K562 (cell line): Measurements from ENCODE around the gene PARD3B.

Source experiments
- BDP1 ChIP-seq: IDR thresholded peaks from 3 replicates; pipeline ENCODE4 v1.6.1; 2011; ENCODE audit not compliant: insufficient read length, insufficient read depth
- MEF2A ChIP-seq: IDR thresholded peaks from 2 replicates; pipeline ENCODE4 v1.6.1; 2011; ENCODE audit warnings: low read depth, mild to moderate bottlenecking, low read length, moderate library complexity; ENCODE audit not compliant: control insufficient read depth
- SMAD2 ChIP-seq: fragments of 150-350 bp; IDR thresholded peaks from 2 replicates; pipeline ENCODE4 v1.6.1; 2014; ENCODE audit warnings: low read depth, mild to moderate bottlenecking, low read length
- SMC3 ChIP-seq: conservative IDR thresholded peaks from 2 replicates; pipeline ENCODE4 v1.6.1; 2011; ENCODE audit warnings: low read depth, low read length, improper control_type of control experiment; ENCODE audit not compliant: insufficient read depth
- SP1 ChIP-seq: sonication (generic); formaldehyde crosslinking; IDR thresholded peaks from 2 replicates; pipeline ENCODE4 v1.8.1; 2022; ENCODE audit warnings: mild to moderate bottlenecking, missing genetic modification reagents
- TCF7 ChIP-seq: sonication (generic); IDR thresholded peaks from 2 replicates; pipeline ENCODE4 v1.6.1; 2016; ENCODE audit warnings: antibody characterized with exemption, borderline replicate concordance
- TF ChIP-seq, protein P1 (sequence below): fragments of 450-650 bp; formaldehyde crosslinking; conservative IDR thresholded peaks from 2 replicates; pipeline ENCODE4 v1.4.0; 2022; ENCODE audit warnings: mild to moderate bottlenecking, missing genetic modification characterization
- TF ChIP-seq, protein P2 (sequence below): fragments of 450-650 bp; IDR thresholded peaks from 2 replicates; pipeline ENCODE4 v1.6.1; 2017; ENCODE audit warnings: mild to moderate bottlenecking, moderate library complexity
- TF ChIP-seq, protein P3 (sequence below): sonication (generic); formaldehyde crosslinking; IDR thresholded peaks from 2 replicates; pipeline ENCODE4 v1.9.0; 2022; ENCODE audit warnings: mild to moderate bottlenecking, missing genetic modification reagents

DNA sequence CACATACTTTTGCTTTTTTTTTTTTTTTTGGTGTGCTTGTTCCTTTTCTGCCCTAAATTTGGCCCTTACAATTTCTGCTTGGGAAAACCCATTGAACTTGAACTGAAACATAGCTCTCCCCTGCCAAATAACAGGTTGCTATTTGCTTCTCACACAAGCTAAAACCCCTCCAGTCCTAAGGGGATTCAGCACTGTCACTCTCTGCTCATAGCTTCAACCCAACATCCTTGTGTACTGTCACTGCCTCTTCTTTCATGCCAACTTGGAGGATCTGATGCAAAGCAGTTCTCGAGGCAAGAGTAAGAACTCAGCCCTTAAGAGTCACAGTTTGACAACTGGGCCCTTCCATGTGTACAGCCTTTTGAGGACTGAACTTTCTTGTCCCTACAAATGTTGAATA, 1106.4 kb downstream of the PARD3B start:
- TF ChIP-seq SP1, result no peak
- TF ChIP-seq, protein P1, sequence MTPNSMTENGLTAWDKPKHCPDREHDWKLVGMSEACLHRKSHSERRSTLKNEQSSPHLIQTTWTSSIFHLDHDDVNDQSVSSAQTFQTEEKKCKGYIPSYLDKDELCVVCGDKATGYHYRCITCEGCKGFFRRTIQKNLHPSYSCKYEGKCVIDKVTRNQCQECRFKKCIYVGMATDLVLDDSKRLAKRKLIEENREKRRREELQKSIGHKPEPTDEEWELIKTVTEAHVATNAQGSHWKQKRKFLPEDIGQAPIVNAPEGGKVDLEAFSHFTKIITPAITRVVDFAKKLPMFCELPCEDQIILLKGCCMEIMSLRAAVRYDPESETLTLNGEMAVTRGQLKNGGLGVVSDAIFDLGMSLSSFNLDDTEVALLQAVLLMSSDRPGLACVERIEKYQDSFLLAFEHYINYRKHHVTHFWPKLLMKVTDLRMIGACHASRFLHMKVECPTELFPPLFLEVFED (CRISPR knock-in tag), result no peak
- TF ChIP-seq SMAD2, result no peak
- no peak for TF ChIP-seq TCF7
- TF ChIP-seq, protein P2, sequence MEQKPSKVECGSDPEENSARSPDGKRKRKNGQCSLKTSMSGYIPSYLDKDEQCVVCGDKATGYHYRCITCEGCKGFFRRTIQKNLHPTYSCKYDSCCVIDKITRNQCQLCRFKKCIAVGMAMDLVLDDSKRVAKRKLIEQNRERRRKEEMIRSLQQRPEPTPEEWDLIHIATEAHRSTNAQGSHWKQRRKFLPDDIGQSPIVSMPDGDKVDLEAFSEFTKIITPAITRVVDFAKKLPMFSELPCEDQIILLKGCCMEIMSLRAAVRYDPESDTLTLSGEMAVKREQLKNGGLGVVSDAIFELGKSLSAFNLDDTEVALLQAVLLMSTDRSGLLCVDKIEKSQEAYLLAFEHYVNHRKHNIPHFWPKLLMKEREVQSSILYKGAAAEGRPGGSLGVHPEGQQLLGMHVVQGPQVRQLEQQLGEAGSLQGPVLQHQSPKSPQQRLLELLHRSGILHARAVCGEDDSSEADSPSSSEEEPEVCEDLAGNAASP, result no peak
- no peak for TF ChIP-seq MEF2A
- TF ChIP-seq, protein P3, sequence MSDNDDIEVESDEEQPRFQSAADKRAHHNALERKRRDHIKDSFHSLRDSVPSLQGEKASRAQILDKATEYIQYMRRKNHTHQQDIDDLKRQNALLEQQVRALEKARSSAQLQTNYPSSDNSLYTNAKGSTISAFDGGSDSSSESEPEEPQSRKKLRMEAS, result no peak
- TF ChIP-seq BDP1, result no peak
- no peak for TF ChIP-seq SMC3
